Transverse colon (tissue), 4 donors: ENCODE results near the gene CCDC9B. TPM values are rescaled to one million over a fixed set of nuclear protein-coding genes. Genes with fewer than 3 reads are reported as not detected.

ENCODE experiments used
- DNase-seq: peaks from one replicate; pipeline ENCODE4 v3.0.0-alpha.2; 2019
- H3K27ac ChIP-seq, 4 donors: fragments of 200-600 bp; sonication (generic); 2 replicates each; pipeline ENCODE4 v1.5.1; 2016 to 2018; ENCODE audit warnings: inconsistent platforms in 4 of 4
- H3K27me3 ChIP-seq: fragments of 200-600 bp; sonication (generic); 2 replicates; pipeline ENCODE4 v1.5.1; 2017; ENCODE audit warnings: inconsistent platforms
- H3K36me3 ChIP-seq, 4 donors: fragments of 200-600 bp; sonication (generic); 2 replicates each; pipeline ENCODE4 v1.5.1; 2017 to 2019; ENCODE audit warnings: inconsistent platforms in 4 of 4
- H3K4me1 ChIP-seq, 4 donors: fragments of 200-600 bp; sonication (generic); 2 replicates each; pipeline ENCODE4 v1.5.1; 2017 to 2020; ENCODE audit warnings: inconsistent platforms in 4 of 4
- H3K4me3 ChIP-seq, 4 donors: fragments of 200-600 bp; sonication (generic); 1 replicate in 1 of 4; 2 replicates in 3 of 4; pipeline versions ENCODE4 v1.5.1 to v1.6.1; 2017 to 2019; ENCODE audit warnings: inconsistent platforms in 4 of 4
- H3K9me3 ChIP-seq, 2 donors: fragments of 200-600 bp; sonication (generic); 2 replicates each; pipeline ENCODE4 v1.5.1; 2017 to 2019; ENCODE audit warnings: inconsistent platforms in 2 of 2
- EP300 ChIP-seq: sonication (generic); formaldehyde crosslinking; IDR thresholded peaks from one replicate; pipeline ENCODE4 v1.6.1; 2017; ENCODE audit warnings: antibody characterized with exemption, low read depth
- POLR2A ChIP-seq: fragments of 450-650 bp; IDR thresholded peaks from one replicate; pipeline ENCODE4 v1.6.1; 2016; ENCODE audit warnings: antibody characterized with exemption, mild to moderate bottlenecking, moderate library complexity
- POLR2AphosphoS5 ChIP-seq, 3 donors: sonication (generic); formaldehyde crosslinking; IDR thresholded peaks; one replicate each; pipeline ENCODE4 v1.6.1; 2016; ENCODE audit warnings: antibody characterized with exemption in 3 of 3
- WGBS, 2 donors: methylation state at CpG; one replicate each; pipeline ENCODE4 v1.1.5; 2018; ENCODE audit warnings: low coverage in 1 of 2; 5-methylcytosine and 5-hydroxymethylcytosine counted together
- in situ Hi-C, 4 donors: fragments of 200-750 bp; cut with MboI; loops; one replicate each; pipeline versions ENCODE4 v1.15.0 to v1.15.1; 2017; ENCODE audit warnings: low sequenced_read_pairs in 3 of 4, low pct_ligation_motif_present in 1 of 4, low pct_unique_long_range_greater_than_20kb in 1 of 4
- intact Hi-C: fragments of 100-400 bp; cut with DNase I; formaldehyde crosslinking; loops from one replicate; pipeline ENCODE4 v1.15.1; 2023; ENCODE audit warnings: low total_unique reads
- total RNA-seq, 4 donors: library from RNA; depleted of rRNA; stranded (reverse); fragments of >200 nt; gene quantifications; one replicate each; pipeline ENCODE4 v1.1.0, GENCODE V29; 2016
- TF ChIP-seq, protein P1 (sequence below), 5 experiments: fragments of 200-600 bp in 3 of 5; fragments of 450-650 bp in 2 of 5; sonication (generic) in 3 of 5; IDR thresholded peaks; 1 replicate in 2 of 5; 2 replicates in 3 of 5; pipeline ENCODE4 v1.5.1; 2016 to 2017; ENCODE audit warnings: antibody characterized with exemption in 5 of 5, inconsistent platforms in 3 of 5, mild to moderate bottlenecking in 2 of 5, moderate library complexity in 1 of 5

Gene CCDC9B
- total RNA-seq, 4 donors from 2014 or later = 22.0 to 49.4 (median 36.9) TPM

DNA sequence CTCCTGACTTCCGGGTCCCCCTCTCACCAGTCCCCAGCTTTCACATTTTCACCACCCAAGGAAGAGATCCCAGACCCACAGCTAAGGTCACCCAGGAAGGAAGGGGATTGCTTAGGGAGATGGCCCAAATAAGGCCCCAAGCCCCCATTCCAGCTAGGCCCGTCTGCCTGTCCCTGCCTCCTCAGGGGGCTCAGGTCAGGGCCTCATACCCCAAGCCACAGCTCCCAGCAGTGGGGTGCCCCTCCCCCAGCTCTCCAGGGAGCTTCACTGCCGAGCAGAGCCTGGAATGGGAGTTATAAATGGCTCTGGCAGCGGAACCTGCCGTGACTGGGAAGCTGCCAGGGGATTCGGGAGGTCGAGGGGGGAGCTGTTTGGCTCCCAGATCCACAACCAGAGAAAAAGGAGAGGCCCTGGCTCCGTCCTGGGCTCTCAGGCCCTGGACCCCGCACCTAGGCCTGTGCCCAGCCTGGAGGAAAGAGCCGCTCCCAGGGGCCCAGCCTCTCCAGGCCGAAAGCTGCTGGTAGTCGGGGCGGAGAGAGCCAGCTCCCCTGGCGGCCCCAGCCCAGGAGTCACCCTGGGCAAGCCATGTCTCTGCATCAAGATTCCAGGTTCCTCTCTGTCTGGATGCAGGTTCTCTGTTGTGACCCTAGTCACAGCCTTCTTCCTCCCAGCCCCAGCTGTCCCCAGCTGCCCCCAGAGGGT, 550 bp downstream of the CCDC9B start:
- H3K9me3 ChIP-seq = no peaks in the 10 kb centered on the region
- H3K27ac ChIP-seq = peak overlapping the region; percentile 95 to 98 (median 96)
- 21% methylated on average over 14 of the region's 14 CpGs; no CpG with 5 or more reads in 1 of the 2 donors for WGBS, 2 donors
- intact Hi-C loops (loop anchor here (1.0 kb wide), 1 partner anchor 17 kb away; the partner anchor contains the start of gene INAFM2), in situ Hi-C loops (no loop called here)
- H3K27me3 ChIP-seq = no peaks in the 10 kb centered on the region
- TF ChIP-seq POLR2AphosphoS5 (IDR thresholded peaks at IDR 0.05) (peak; percentile 43 to 74 (median 45)), POLR2A (no peak), EP300 (peak; percentile 54)
- TF ChIP-seq, protein P1, sequence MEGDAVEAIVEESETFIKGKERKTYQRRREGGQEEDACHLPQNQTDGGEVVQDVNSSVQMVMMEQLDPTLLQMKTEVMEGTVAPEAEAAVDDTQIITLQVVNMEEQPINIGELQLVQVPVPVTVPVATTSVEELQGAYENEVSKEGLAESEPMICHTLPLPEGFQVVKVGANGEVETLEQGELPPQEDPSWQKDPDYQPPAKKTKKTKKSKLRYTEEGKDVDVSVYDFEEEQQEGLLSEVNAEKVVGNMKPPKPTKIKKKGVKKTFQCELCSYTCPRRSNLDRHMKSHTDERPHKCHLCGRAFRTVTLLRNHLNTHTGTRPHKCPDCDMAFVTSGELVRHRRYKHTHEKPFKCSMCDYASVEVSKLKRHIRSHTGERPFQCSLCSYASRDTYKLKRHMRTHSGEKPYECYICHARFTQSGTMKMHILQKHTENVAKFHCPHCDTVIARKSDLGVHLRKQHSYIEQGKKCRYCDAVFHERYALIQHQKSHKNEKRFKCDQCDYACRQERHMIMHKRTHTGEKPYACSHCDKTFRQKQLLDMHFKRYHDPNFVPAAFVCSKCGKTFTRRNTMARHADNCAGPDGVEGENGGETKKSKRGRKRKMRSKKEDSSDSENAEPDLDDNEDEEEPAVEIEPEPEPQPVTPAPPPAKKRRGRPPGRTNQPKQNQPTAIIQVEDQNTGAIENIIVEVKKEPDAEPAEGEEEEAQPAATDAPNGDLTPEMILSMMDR (IDR thresholded peaks at IDR 0.05) = peak in 1 of 5 experiments; percentile 29
- H3K36me3 ChIP-seq = no peaks in the 10 kb centered on the region
- peak overlapping the region; percentile 25 to 53 (median 38) for H3K4me3 ChIP-seq
- peak; percentile 76 for DNase-seq
- H3K4me1 ChIP-seq = peaks cover 42 to 100% (median 84%) of the 10 kb centered on the region in 4 donors

GRCh38 chr15:40339621-40339945, 1.2 kb downstream of the CCDC9B start:
- Histone ChIP-seq H3K9me3 (no peaks in the 10 kb centered on the region), H3K36me3 (no peaks in the 10 kb centered on the region), H3K27me3 (no peaks in the 10 kb centered on the region), H3K4me3 (peak overlapping the region; percentile 13 to 53 (median 34)), H3K4me1 (peaks cover 46 to 100% (median 84%) of the 10 kb centered on the region in 4 donors), H3K27ac (peak overlapping the region; percentile 95 to 98 (median 96))
- DNase-seq = peak; percentile 10
- WGBS, 2 donors = 81% methylated on average over 4 of the region's 7 CpGs; no CpG with 5 or more reads in 1 of the 2 donors
- in situ Hi-C loops (no loop called here), intact Hi-C loops (no loop called here)
- TF ChIP-seq, protein P1 (IDR thresholded peaks at IDR 0.05) = no peak
- no peak for TF ChIP-seq POLR2AphosphoS5 (IDR thresholded peaks at IDR 0.05)
- no peak for TF ChIP-seq EP300
- TF ChIP-seq POLR2A = no peak

DNA sequence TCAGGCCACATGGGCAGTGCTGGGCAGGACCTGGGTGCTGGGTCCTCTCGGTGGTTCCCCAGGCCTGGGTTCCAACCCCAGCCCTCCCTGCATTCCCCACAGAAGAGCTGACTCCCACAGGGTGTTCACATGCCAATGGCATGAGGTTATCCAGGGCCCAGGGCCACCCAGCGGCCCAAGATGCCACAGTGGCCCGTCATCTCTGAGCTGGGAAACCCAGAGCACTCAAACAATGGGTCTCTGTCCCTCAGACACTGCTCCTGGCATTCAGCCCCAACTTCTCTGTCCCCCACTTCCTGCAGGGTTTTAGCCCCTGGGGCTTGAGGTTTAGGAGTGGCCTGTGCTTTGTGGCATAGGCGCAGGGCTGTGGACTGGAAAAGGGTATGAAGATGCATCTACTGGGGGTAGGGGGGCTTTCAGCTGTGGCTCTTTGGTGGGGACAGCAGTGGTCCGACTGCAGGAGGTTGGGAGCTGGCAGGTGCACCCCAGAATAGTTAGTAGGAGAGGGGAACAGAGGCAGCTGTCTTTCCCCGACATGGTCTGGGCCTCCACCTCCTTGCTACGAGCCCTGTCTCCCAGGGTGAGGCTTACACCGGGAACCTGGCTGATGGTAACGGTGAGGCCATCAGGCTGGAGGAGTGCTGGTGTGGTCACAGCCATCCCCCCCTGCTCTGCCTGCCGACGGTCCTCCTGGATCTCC, 1.7 kb downstream of the CCDC9B start:
- Histone ChIP-seq H3K27ac (peak overlapping the region; percentile 95 to 98 (median 96)), H3K36me3 (no peaks in the 10 kb centered on the region), H3K4me1 (peaks cover 48 to 100% (median 85%) of the 10 kb centered on the region in 4 donors), H3K27me3 (no peaks in the 10 kb centered on the region), H3K4me3 (peak overlapping the region; percentile 13 to 53 (median 34)), H3K9me3 (no peaks in the 10 kb centered on the region)
- intact Hi-C loops (no loop called here), in situ Hi-C loops (no loop called here)
- 71% methylated on average over 9 of the region's 11 CpGs; no CpG with 5 or more reads in 1 of the 2 donors for WGBS, 2 donors
- TF ChIP-seq, protein P1 (IDR thresholded peaks at IDR 0.05) = no peak
- peak; percentile 34 to 54 (median 49) for TF ChIP-seq POLR2AphosphoS5 (IDR thresholded peaks at IDR 0.05)
- DNase-seq = peak; percentile 35

- 0 to 41% methylated on average over 2 to 11 of the region's 11 CpGs for WGBS, 2 donors
- Histone ChIP-seq H3K4me1 (peaks cover 44 to 100% (median 81%) of the 10 kb centered on the region in 4 donors), H3K4me3 (peak overlapping the region in 2 of 4 donors; percentile 6 to 43), H3K36me3 (no peaks in the 10 kb centered on the region), H3K27ac (peak overlapping the region; percentile 95 to 98 (median 96)), H3K9me3 (no peaks in the 10 kb centered on the region), H3K27me3 (no peaks in the 10 kb centered on the region)
- in situ Hi-C loops (no loop called here), intact Hi-C loops (no loop called here)
- peak; percentile 81 for DNase-seq
- TF ChIP-seq, protein P1 (IDR thresholded peaks at IDR 0.05) = peak; percentile 70 to 87 (median 77)
- TF ChIP-seq POLR2A = no peak
Measured at GRCh38 chr15:40338041-40338657, 2.6 kb downstream of the CCDC9B start.
